Bronchial epithelial cell (primary cell): Measurements from ENCODE around the gene CBFA2T3. TPM values are rescaled to one million over a fixed set of nuclear protein-coding genes. Genes with fewer than 3 reads are reported as not detected.

ENCODE experiments used
- DNase-seq: peaks from one replicate; pipeline ENCODE4 v3.0.0-alpha.2; 2010; ENCODE audit warnings: low read depth
- FAIRE-seq: peaks from 2 replicates; lab custom pipeline; 2011; peaks lifted over from hg19 to GRCh38; lab: Jason Lieb, UNC
- H3K27me3 ChIP-seq: 2 replicates; pipeline ENCODE4 v1.5.1; 2011; ENCODE audit warnings: low read length; ENCODE audit not compliant: control insufficient read depth, insufficient read depth
- H3K36me3 ChIP-seq: 2 replicates; pipeline ENCODE4 v1.5.1; 2011; ENCODE audit warnings: low read length; ENCODE audit not compliant: control insufficient read depth, insufficient read depth
- H3K4me3 ChIP-seq: 2 replicates; pipeline ENCODE4 v1.5.1; 2011; ENCODE audit warnings: mild to moderate bottlenecking, low read depth, low read length, control low read depth
- total RNA-seq: library from RNA; depleted of rRNA; stranded (reverse); fragments of >200 nt; gene quantifications from 2 replicates; pipeline ENCODE4 v1.2.1, GENCODE V29; 2014
- TF ChIP-seq, protein P1 (sequence below): IDR thresholded peaks from 2 replicates; pipeline ENCODE4 v1.5.1; 2011; ENCODE audit warnings: mild to moderate bottlenecking, moderate library complexity, low read length, control low read depth, inconsistent platforms; ENCODE audit not compliant: insufficient read depth, severe bottlenecking

The CBFA2T3 gene
- total RNA-seq, 1 donor from 2014 or later = 0.26 TPM

DNA sequence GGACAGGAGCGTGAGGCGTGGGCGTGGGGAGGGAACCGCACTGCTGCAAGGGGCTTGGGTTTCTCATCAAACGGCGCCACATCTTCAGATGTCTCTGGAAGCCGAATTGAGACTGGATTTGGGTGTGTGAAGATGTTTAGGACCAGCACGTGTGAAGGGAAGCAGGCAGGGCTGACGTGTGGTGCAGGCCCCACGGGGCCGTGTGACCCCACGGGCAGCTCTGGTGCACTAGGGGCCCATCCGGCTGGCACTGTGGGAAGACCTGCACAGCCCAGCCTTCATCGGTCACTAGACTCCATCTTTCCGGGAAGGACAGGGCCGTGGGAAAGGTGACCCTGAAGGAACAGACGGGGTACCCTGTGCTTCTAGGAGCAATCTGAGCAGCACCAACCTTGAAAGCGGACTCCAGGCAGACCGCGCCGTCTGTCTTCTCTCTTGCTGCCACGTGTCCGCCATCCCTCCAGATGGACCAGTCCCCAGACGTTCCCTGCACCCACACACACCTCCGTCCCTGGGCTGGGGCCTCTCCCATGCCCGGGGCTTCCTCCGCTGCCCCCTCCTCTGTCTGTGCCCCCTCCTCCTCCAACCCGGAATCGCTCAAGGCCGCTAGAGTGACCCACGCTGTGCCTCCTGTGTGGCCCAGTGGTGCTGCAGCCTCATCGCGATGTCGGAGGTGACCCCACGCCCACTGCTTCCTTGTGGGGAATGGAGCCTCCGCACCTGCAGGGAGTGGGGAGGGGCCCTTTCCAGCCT lies 23.4 kb upstream of the CBFA2T3 start:
- TF ChIP-seq, protein P1, sequence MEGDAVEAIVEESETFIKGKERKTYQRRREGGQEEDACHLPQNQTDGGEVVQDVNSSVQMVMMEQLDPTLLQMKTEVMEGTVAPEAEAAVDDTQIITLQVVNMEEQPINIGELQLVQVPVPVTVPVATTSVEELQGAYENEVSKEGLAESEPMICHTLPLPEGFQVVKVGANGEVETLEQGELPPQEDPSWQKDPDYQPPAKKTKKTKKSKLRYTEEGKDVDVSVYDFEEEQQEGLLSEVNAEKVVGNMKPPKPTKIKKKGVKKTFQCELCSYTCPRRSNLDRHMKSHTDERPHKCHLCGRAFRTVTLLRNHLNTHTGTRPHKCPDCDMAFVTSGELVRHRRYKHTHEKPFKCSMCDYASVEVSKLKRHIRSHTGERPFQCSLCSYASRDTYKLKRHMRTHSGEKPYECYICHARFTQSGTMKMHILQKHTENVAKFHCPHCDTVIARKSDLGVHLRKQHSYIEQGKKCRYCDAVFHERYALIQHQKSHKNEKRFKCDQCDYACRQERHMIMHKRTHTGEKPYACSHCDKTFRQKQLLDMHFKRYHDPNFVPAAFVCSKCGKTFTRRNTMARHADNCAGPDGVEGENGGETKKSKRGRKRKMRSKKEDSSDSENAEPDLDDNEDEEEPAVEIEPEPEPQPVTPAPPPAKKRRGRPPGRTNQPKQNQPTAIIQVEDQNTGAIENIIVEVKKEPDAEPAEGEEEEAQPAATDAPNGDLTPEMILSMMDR = no peak
- Histone ChIP-seq H3K36me3 (no peaks in the 10 kb centered on the region), H3K4me3 (no peak overlapping the region), H3K27me3 (no peaks in the 10 kb centered on the region)
- FAIRE-seq (no peak), DNase-seq (no peak)

- Histone ChIP-seq H3K36me3 (no peaks in the 10 kb centered on the region), H3K4me3 (no peak overlapping the region), H3K27me3 (no peaks in the 10 kb centered on the region)
- TF ChIP-seq, protein P1 = no peak
- no peak for FAIRE-seq
- peak; percentile 11 for DNase-seq
These were observed 22.6 kb upstream of the CBFA2T3 start for GRCh38 chr16:88999457-89000206.

DNA sequence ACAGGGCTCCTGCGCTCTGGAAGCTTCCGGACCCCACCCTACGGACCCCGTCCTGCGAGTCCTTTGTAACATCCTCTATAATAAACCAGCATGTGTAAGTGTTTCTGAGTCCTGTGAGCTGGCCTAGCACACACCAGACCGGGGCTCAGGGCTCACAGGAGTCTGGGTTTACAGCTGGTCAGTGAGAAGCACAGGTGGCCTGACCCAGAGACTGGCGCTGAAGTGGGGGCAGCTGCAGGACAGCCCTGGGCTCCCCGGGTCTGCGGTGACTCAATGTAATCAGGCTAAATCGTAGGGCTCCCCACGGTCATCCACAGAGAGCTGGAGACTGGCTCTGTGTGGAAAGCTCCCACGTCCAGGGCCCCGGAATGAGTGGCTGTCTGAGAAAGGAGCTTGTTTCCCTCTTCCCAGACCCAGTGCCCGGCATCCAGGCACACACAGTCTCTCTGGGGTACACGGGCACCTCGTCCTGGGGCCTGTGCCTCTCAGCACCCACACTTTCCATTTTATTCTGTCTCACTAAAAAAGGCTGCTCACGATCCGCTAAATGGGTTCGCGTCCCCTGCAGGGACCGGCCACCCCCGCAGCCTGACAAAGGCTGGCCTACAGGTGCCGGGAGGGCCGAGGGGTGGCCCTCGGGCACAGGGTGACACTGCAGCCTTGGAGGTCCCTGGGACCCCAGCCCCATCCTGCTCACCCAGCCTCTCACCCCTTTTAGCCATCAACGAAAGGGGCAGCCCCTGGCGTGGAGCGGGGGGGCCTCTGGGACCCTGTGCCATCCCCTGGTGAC lies 18.9 kb upstream of the CBFA2T3 start:
- Histone ChIP-seq H3K4me3 (no peak overlapping the region), H3K36me3 (no peaks in the 10 kb centered on the region), H3K27me3 (peaks cover 2% of the 10 kb centered on the region)
- no peak for DNase-seq
- no peak for FAIRE-seq
- TF ChIP-seq, protein P1 = no peak

- no peak for DNase-seq
- FAIRE-seq = no peak
- Histone ChIP-seq H3K27me3 (peaks cover 2% of the 10 kb centered on the region), H3K4me3 (no peak overlapping the region), H3K36me3 (no peaks in the 10 kb centered on the region)
- TF ChIP-seq, protein P1 = no peak
These were observed 18.2 kb upstream of the CBFA2T3 start for GRCh38 chr16:88995194-88995593.

DNA sequence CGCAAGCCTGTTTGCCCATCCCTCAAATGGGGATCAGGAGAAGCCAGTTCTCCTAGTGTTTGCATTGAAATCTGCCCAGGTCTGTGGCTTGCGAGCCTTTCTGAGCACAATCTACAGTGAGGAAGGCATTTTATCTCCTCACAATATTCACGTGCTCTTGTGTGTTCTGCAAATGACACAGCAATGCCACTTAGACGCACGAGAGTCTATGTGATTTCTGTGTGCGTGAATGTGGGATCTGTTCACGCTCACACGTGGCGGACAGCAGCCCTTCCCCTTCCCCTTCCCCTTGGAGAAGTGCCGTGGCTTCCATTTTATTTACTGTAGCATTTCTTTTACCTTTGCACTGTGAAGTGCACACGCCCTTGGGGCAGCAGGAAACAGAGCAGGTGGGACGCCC lies 17.7 kb upstream of the CBFA2T3 start:
- Histone ChIP-seq H3K4me3 (no peak overlapping the region), H3K27me3 (peaks cover 2% of the 10 kb centered on the region), H3K36me3 (no peaks in the 10 kb centered on the region)
- TF ChIP-seq, protein P1 = no peak
- FAIRE-seq = no peak
- DNase-seq = no peak
